VCaP (cell line): Measurements from ENCODE around the gene TMEM192.
"Not testable (repeated sequence)": the region's sequence is repeated elsewhere in the genome, so short reads cannot be mapped to it uniquely, and the experiment has no call there.

Experiments used
- H3K27ac ChIP-seq: fragments of 450-650 bp; 2 replicates; pipeline ENCODE4 v1.5.1; 2017
- TF ChIP-seq, protein P1 (sequence below): fragments of 450-650 bp; conservative IDR thresholded peaks from 2 replicates; pipeline ENCODE4 v1.5.1; 2017; ENCODE audit warnings: mild to moderate bottlenecking, moderate library complexity

The TMEM192 gene

DNA sequence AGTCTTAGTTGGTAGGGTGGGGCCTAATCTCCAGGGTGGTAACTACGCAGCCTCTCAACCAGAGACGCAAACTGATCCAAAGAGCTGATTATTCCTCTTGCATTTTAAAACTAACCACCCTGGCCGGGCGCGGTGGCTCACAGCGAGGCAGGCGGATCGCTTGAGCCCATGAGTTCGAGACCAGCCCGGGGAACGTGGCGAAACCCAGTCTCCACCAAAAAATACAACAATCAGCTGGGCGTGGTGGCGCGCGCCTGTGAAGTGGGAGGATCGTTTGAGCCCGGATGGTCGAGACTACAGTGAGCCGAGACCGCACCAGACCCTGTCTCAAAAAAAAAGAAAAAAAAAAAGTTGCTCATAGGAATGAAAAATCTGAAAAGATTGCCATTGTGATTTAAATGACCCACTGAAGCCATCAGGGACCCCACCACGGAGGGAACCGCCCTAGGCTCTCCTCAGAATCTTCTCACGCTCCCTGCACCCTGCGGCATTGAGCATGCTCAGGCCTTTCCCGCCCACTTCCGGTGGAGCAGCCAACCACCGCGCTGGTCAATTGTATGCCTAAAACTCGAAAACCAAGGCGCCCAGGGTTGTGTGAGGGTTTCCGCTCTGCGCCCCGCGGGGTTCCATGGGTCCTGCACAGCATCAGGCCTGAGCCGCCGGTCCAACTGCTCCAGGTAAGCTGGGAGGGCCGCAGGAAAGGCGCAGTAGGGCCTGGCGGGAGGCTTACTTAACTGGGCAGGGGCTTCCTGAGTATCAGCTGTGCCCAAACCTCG is 81.0 kb downstream of the TMEM192 start, which contains the start of gene TRIM60:
TRIM60 (plus strand) TSS at position 564 of the 776 bp plus-strand sequence. CDS start 8,074 bp downstream, outside the sequence.
- H3K27ac ChIP-seq = no peak within 1 kb of the TSS
- TF ChIP-seq, protein P1, sequence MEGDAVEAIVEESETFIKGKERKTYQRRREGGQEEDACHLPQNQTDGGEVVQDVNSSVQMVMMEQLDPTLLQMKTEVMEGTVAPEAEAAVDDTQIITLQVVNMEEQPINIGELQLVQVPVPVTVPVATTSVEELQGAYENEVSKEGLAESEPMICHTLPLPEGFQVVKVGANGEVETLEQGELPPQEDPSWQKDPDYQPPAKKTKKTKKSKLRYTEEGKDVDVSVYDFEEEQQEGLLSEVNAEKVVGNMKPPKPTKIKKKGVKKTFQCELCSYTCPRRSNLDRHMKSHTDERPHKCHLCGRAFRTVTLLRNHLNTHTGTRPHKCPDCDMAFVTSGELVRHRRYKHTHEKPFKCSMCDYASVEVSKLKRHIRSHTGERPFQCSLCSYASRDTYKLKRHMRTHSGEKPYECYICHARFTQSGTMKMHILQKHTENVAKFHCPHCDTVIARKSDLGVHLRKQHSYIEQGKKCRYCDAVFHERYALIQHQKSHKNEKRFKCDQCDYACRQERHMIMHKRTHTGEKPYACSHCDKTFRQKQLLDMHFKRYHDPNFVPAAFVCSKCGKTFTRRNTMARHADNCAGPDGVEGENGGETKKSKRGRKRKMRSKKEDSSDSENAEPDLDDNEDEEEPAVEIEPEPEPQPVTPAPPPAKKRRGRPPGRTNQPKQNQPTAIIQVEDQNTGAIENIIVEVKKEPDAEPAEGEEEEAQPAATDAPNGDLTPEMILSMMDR = no peak

GRCh38 chr4:165027762-165028402 is 84.8 kb downstream of the TMEM192 start:
- TF ChIP-seq, protein P1 = no peak
- H3K27ac ChIP-seq = no peak overlapping the region

DNA sequence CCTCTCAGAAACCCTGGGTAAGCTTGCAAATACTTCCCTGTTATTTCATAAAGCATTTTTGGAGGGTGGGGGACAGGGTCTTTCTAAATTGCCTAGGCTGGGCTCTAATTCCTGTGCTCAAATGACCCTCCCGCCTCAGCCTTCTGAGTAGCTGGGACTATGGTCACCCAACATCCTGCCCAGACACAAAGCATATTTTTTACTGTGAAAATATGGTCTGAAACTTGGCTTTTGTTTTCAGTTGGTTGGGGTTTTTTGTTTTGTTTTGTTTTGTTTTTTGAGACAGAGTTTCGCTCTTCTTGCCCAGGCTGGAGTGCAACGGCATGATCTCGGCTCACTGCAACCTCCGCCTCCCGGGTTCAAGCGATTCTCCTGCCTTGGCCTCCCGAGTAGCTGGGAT is 86.9 kb downstream of the TMEM192 start:
- not testable (repeated sequence) for H3K27ac ChIP-seq
